GM12872 (cell line): Measurements from ENCODE around the gene ARHGAP6.

Experiments used
- TF ChIP-seq, protein P1 (sequence below): IDR thresholded peaks from 3 replicates; pipeline ENCODE4 v1.5.1; 2011; ENCODE audit warnings: low read depth, mild to moderate bottlenecking, low read length, moderate library complexity; ENCODE audit not compliant: insufficient read depth

The ARHGAP6 gene

DNA sequence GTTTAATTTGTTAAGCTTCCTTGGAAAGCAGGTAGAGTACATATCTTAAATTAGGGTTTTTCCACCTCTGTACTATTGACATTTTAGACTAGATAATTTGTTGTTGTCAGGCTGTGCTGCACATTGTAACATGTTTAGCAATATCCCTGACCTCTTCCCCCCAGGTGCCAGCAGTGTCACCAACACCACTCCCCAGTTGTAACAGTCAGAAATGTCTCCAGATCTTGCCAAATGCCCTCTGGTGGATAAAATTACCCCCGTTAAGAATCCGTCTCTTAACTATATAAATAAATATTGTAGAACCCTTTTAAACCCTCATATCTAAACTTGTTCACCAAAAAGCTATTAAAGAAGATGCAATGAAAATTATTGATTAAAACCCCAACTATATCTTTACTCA lies 161.5 kb downstream of the ARHGAP6 start:
- TF ChIP-seq, protein P1, sequence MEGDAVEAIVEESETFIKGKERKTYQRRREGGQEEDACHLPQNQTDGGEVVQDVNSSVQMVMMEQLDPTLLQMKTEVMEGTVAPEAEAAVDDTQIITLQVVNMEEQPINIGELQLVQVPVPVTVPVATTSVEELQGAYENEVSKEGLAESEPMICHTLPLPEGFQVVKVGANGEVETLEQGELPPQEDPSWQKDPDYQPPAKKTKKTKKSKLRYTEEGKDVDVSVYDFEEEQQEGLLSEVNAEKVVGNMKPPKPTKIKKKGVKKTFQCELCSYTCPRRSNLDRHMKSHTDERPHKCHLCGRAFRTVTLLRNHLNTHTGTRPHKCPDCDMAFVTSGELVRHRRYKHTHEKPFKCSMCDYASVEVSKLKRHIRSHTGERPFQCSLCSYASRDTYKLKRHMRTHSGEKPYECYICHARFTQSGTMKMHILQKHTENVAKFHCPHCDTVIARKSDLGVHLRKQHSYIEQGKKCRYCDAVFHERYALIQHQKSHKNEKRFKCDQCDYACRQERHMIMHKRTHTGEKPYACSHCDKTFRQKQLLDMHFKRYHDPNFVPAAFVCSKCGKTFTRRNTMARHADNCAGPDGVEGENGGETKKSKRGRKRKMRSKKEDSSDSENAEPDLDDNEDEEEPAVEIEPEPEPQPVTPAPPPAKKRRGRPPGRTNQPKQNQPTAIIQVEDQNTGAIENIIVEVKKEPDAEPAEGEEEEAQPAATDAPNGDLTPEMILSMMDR: no peak

DNA sequence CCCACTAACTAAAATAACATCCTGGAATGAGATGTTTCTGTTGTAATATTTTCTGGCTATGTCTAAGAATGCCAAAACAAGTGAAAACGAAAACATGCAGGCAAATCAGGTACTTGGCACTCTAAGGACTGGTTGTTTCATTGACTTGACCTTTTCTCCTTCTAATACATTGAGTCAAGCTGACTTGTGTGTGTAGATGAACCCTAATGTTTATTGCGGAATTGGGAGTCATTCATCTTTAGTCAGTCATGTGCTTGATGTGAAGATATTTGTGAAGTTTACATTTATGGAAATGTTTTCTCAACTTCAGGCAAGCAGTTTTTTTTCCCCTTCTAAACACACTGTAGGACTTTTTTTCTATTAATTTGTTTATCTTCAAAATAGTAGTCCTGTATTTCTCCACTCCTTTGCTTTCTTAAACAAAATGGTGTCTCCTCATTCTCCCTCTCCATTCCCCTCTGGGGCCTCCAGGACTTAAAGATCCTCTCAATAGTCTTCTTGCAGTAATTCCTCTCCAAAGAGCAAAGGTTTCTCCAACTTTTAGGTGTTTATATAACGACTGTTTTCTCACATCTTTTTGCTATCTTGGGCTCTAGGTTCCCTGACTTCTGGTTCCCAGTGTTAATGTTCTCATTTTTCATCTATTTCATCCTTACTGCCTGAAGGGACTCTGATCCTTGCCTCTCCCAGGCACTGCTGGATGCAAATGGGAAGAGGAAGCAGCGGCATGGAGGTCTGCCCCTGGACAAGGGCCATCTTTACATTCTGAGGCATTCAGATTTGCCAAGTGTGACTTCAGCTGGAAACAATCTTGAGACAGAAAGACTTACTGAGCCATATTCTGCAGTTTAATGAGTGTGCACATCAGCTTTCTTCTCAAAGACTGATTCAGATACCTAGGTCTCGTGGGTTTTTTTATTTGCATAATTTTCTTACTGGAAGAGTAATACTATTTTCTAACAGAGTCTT lies 166.4 kb downstream of the ARHGAP6 start:
- TF ChIP-seq, protein P1: no peak

DNA sequence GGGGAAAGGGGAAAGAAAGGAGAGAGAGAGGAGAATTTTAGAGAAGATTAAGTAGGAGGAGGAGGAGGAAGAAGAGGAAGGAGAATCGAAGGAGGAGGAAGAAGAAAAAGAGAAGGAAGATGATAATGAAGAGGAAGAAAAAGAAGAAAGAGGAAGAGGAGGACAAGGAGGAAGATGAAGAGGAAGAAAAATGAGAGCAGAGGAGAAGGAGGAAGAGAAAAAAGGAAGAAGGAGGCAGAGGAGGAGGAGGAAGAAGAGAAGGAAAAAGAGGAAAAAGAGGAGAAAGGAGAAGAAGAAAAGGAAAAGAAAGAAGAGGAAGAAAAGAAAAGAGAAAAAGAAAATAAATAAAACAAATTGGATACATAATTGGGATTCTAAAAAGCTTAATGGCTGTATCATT lies 181.4 kb downstream of the ARHGAP6 start:
- TF ChIP-seq, protein P1: no peak

DNA sequence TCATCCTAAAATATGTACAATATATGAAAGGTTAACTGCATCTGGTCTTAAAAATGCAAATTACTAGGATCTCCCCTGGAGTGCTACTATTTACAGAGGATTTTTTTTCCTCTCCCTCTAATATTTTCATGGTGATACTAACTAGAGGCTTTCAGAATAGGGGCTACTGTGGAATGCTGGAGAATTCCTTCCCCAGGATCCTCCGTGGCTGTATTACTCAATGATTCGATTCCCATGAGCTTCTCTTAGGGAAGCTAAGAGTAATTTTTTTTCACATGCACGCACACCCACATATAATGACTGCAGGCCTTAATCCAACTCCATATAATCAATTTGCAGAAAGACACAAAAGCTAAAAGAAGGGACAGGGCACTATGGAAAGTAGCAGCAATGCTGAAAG lies 184.7 kb downstream of the ARHGAP6 start:
- TF ChIP-seq, protein P1: no peak

DNA sequence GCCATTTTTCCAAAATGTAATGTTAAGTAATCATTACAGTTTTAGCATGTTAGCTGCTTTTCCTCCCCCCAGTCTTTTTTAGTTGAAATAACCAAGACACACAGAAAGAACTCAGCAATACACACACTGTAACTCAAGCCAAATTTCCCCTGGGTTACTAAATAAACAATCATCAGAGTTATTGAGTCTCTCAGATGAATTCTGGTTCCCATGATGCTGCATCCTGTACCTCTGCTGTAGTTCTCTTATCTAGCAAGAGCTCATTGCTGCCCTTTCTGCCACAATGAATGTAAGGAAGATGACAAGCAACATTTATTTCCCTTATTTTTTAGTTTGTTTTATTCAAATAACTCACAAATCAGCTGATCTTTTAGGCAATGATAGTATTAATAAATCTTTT lies 185.1 kb downstream of the ARHGAP6 start:
- TF ChIP-seq, protein P1: no peak

DNA sequence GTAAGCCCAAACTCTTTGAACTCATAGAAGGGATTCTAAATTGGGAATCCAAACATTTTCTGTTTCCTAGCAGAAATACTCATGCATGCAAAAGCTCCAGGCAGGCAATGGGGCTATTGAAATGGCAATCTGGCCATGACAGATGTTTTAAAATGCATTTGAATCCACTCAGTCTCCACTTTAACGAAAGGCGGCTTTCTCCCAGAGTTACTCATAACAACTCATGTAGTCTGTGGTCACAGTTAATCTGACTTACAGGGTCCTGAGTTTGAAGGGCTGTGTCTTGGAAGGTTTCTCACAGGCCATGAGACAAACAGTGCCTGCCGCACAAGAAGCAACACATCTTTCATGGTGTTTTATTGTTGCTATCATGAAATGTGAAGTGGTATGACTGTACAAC lies 186.8 kb downstream of the ARHGAP6 start:
- TF ChIP-seq, protein P1: no peak

DNA sequence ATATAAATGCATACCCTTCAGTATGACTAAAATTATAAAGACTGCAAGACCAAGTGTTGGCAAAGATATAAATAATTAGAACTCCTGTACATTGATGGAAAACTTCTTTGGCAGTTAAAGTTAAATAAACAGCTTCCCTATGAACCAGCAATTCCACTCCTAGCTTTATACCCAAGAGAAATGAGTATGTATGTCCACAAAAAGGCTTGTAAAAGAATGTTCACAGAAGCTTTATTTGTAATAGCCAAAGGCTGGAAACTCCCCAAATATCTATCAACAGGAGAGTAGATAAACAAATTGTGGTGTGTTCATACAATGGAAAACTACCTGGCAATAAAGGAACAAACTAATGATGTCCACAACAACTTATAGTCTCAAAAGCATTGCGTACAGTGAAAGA lies 187.7 kb downstream of the ARHGAP6 start:
- TF ChIP-seq, protein P1: no peak
